HG03025 (cell line): ENCODE data around the gene PRKD2.

Experiments
- ATAC-seq: cut with Tn5 transposase; IDR thresholded peaks from one replicate; pipeline ENCODE4 v1.9.1; 2021; ENCODE audit warnings: mild to moderate bottlenecking, moderate library complexity; ENCODE audit not compliant: unreplicated experiment, low FRiP score

Gene PRKD2

DNA sequence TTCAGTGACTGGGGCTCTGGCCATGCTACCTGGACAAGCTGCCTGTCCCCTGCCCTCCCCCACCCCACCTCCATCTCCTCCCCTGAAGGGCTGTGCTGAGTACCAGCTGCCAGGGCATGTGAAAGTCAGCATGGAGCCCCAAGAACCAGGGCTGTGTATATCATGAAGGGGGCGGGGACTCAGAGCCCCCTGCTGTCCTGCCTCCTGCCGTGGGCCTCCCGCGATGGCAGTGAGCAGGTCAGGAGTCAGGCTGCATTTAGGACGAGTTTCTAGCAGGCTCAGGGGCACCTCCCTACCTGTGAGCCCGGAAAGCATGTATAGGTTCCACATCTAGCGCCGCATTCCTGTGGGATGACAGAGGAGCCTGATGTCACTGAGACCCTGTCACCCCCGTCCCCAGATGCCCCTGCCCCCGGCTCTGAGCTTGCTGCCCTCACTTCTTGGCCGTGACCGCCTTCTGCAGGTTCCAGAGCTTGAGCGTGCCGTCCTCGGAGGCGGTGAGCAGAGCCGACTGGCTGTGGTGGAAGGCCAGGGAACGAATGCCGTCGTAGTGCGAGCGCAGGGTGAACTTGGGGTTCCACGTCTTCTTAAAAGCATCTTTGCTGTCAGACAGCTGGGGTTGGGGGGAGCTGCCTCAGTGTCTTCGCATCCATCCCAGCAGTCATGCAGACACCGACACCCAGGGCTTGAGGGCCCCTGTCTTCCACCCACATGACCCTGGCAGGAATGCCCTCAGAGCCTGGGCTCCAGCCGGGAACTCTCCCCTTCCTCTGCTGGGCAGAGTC lies 8.3 kb upstream of the PRKD2 start:
- ATAC-seq, result no peak

DNA sequence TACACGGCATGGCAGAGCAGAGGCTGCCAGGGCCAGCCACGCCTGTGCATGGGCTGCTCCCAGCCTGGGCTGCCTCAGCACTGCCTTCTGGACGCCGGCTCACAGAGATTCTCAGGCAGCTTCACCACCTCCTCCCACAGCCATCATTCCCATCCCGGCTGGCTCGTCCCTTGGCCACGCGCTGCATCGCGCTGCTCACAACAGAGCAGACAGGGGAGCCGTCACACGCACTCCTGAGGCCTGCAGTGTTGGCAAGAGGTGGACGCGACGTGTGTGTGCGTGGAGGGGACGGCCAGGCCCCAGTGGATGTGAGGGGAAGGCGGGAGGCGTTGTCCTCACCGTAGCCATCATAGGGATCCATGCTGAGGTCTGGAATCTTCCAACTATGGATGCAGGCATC lies 7.6 kb upstream of the PRKD2 start:
- no peak for ATAC-seq

DNA sequence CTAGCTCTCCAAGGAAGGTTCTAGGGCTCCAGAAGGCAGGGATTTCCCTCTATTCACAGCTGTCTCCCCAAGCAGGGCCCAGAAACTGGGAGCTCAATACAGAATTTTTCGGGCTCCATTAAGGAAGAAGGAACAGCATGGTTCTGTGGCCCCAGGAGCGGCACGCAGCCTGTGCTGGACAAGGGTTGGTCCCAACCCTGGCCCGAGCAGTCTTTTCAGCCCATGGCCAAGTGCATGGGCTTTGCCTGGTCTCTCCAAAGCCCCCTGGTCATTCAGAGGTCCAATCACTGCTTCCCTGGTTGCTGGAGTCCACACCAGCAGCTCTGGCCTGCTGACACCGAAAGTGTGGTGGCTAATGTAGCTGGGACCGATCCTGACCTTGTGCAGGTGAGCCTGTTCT lies 6.6 kb upstream of the PRKD2 start:
- ATAC-seq, result no peak

DNA sequence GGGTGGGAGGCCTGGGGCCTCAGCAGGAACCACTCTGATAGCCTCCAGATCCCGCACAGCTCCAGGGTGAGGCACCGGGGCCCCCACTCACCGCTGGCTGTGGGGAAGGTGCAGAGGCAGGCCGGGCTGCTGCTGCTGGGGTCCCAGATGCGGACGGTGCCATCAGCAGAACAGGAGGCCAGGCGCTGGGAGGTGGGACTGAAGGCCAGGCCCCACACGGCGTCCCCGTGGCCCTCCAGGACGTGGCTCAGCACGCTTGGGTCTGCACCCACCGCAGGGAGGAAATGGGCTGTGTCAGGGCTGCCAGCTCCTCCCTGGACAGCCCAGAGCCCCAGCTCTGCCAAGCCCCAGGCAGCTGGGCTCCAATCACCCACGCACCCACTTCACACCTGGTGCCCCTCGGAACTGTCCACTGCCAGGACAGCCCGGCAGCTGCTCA lies 6.1 kb upstream of the PRKD2 start:
- ATAC-seq, result no peak

DNA sequence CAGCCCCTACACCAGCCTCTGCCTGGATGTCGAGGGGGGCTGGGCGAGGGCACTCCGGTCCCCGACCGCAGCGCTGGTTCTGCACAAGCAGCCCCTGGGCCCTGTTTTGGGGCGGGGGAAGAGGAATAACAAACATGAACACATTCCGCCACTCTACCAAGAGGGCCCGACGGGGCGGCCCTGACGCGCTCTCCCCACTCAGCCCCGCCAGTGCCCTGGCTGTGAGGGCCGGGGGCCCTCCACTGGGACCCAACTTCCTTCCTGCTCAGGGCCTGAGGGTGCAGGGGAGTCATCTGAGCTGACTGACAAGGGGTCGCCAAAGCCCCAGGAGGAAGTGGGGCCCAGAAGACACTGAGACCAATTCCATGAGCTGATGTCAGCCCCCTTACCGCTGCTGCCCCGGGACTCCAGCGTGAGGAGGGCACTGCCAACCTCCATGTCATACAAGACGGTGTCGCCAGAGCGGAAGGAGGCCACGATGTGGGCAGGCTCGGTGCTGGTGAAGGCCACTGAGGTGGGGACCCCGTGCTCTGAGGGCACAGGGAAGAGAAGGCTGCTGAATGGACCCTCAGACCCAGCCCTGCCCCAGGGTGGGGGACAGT lies 5.6 kb upstream of the PRKD2 start:
- no peak for ATAC-seq

DNA sequence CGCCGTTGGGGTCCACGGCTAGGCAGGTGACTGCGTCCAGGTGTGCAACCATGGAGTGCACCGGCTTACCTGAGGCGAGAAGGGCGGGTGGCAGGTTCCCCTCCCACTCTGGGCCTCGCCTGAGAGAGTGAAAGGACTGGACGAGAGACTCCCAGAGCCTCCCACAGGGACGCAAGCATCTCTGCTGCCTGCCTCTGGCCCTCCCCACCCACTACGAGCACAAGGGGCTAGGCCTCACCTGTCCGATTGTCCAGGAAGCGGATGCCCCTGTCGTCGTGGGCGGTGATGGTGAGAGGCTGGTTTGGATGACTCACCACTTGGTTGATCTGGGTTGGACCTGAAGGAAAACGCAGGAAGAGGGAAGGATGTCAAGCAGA lies 5.1 kb upstream of the PRKD2 start:
- no peak for ATAC-seq

DNA sequence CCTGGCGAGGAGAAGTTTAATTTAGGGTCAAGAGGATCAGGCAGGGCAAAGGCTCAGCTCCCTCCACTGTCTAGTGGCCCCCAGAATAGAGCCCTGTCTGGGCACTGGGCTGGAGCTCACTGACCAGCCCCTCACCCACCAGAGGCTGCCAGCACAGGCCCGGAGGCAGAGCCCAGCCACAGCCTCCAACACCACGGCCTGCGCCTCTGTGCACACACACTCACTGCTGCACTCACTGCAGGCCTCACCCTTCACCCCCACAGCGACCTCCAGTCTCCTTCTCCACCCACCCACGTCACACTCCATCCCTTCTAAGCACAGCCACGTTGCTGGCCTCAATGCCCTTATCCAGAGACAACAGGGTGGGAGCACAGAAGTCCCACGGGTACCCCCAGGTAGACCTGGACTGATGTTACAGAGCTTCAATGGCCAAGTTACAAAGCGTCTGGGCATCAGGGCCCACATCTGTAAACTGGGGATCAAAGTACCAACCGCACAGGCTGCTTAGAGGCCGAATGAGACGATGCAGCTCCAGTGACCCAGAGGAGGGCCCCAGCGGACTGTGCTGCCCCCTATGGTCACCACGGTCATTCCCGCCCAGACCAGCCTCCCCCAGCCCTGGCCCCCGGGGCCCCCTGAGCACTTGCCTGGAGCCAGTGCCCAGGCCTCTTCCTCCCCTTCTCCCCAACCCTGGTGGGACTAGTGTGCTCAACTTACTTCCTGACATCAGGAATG lies 4.5 kb upstream of the PRKD2 start:
- ATAC-seq, result no peak

DNA sequence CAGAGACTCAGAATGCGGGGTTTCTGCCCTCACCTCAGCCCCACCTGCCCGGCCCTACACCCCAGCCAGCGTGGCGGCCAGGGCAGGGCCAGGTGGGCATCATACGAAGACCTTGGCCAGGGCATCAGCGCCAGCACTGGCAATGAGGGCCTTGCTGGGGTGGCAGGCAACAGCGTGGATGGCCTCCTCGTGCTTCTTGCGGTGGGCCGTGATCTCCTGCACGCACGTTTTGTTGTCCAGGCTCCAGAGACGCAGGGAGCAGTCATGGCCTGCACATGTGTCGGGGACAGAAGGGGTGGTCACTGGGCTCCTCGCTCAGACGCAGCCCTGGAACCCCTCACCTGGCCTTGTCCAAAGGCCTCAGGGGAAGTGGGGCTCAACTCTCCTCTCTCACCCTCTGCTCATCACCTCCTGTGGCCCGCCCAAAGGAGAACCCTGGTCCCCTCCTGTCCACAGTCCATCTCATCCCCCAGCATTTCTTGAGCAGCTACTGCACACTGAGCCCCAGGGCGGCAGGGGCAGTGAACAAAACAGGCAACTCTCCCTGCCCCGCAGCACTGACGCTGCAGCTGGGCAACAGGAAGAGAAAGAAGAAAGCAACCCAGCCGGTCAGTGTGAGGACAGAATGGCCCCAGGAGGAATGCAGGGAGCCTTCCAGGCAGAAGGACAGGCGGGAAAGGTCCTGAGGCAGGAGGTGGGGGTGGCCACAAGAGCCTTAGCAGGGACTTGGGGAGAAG lies 3.8 kb upstream of the PRKD2 start:
- ATAC-seq, result no peak

DNA sequence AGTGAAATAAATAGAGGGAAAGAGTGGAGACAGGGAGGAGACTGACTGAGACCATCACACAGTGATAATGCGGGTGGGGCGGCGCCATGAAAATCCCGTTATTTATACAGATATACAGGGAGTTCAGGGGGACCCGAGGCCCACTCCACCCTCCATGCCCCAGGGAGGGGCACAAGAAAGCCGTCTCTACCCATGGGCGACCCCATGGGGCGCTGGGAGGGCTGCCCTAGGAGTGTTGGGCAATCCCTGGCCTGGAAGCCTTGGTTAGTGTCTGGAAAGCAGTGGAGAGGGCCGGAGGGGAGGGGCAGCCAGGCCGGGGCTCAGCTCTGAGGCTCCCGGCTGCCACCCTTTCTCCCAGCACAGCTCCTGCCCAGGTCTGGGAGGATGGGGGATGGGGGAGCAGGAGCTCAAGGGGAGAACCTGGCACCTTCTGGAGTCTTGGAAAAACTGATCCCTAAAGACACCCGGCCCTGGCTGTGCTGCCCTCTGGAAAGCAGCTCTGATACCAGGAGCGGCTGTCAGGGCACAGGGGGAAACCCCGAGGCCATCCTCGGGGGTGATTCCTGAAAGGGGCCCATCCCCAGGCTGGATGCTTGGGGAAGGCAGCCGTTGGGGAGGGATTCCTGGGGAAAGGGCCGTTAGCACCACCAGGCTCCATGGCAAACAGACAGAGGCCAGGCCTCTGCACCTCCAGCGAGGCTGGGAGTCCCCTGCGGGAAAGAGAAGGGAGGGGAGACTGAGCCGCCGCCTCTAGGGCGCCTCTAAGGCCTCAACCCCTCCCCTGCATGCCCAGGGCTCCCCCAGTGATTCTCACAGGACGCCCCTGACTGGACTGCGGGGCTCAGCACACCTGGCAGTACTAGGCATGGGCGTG lies 3.0 kb upstream of the PRKD2 start:
- no peak for ATAC-seq

DNA sequence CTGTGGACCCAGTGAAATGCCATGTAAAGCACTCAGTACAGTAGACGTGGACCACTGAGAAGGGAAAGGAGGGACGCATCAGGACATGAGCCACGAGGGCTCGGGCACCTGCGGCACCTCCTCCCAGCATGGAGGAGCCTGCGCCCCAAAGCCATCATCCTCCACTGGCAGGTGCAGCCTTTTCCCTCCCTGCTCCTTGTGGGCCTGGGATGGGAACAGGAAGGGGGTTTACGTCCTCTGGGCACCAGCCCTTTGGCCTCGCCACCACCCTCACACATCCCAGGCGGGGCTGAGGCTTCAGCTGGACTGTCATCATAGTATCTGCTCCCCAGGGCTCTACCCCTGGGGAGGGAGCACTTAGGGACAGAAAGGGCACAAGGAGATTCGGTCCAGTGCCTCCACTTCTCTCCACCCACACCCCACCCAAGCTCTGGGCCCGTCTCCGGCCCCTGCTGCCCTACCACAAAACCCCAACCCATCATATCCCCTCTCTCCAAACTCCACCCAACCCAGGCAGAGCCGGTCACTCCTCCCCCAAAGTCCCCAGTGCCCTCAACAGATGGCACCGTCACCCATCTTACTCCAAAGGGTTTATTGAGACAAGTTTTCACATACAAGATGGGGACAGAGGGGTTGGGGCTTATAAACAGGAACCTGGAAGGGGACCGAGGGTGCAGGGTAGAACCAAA lies 2.2 kb upstream of the PRKD2 start:
- ATAC-seq, result no peak

DNA sequence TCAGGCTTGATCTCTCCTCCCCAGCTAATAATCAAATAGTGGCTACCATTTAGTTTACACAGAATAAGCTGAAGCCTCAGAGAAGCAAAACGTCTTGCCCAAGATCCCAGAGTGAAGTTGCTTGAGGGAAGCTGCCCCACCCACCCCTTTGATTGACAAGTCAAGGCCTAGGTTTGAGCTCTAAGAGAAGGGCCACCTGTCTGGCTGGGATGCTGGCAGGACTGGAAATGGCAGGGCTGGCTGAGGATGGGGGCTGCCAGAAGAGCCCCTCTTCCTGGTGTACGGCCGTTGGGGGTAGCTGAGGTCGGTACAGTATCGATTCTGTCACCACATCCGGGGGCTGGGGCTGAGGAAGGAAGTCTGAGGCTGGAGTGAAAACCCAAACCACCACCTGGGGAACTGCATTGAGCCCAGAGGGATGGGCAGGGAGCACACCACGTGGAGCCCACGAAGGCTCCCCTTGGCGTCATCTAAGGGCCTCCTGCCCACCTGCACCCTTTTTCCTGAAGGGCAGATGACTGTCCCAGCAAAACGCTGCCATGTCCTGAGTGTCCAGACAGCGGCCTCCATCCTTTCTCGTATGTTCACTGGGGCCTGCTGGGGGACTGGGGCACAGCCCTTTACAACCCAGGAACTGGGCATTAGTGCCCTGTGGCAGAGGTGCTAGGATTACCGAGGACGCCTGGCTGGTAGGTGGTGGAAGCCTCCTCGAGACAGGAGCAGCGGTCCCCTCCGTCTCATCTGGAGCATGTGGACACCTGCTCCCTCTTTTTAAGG lies 1.4 kb upstream of the PRKD2 start:
- no peak for ATAC-seq

DNA sequence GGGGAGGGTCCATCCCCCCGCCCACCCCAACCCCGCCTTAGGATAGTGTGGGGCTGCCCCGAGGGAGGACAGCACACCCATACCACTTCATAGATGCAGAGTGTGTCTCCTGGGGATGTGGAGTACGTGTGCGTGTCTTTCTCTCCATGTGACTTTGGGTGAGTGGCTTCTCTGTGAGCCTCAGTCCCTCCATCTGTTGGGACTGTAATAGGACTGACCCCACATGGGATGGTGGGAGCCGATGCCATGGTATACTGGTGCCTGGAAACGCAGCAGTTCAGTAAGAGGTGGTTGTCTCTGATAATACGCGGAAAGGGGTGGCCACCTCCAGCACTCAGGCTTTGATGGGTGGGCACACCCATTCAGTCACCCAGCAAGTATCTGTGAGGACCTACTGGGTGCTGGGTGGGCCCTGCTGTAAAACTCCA lies 816 bp upstream of the PRKD2 start:
- no peak for ATAC-seq

DNA sequence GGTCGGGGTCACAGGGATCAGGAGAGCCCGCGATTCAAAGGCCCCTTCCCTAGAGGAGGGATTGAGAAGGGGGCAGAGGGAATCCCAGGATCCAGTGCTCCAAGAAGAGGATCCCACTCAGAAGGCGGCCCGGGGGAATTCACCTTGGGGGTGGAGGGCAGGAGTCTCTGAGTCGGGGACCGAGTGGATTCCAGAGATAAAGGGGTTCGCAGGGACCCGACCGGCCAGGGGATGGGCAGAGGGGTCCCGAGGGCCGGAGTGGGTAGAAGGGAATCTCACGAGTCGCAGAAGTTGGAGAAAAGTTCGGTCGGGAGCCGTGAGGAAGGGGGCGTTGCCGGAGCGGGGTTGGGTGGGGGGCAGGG lies 261 bp downstream of the PRKD2 start:
- ATAC-seq, result no peak

DNA sequence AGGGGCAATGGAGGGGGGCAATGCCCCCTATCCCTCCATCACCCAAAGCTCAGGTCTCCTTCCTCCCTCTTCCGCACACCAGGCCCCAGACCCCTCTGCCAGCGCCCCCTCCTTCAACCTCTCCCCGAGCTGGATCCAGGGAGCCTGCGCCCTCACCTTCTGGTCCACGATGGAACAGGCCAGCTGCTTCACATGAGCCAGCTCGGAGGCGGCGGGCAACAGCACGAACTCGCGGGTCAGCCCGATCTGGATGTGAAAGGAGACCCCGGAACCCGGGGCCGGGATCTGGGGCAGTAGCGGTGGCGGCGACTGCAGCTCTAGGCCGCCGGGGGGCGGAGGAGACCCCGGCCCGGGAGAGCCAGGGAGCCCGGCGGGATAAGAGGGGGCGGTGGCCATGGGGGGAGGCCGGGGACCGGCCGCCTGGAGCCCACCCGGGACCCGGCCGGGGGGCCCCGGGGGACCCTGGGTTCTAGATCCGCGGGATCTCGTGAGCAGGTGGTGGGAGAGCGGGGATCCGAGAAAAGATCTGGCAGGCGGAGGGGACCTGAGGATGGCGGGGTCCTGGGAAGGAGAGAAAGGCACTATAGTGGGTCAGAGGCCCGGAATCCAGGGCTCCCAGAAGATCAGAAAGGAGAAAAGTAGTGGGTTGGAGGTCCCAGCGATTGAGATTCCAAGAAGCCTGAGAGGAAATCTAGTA lies 791 bp downstream of the PRKD2 start:
- no peak for ATAC-seq

DNA sequence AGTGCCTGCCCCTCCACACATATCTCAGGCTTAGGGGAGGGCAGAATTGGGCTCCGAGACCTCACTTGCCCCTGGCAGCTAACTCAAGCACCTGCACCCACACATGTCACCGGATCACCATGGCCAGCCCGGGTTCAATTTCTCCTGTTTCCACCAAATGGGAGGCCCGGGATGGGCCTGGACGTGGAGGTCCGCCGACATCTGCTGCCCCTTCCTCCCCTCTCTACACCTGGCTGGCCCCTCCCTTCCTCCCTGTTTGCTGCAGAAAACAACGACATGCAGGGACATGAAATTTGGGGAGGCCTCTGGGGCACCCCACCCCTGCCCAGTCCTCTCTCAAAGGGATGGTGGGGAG lies 1.3 kb downstream of the PRKD2 start:
- ATAC-seq, result no peak

DNA sequence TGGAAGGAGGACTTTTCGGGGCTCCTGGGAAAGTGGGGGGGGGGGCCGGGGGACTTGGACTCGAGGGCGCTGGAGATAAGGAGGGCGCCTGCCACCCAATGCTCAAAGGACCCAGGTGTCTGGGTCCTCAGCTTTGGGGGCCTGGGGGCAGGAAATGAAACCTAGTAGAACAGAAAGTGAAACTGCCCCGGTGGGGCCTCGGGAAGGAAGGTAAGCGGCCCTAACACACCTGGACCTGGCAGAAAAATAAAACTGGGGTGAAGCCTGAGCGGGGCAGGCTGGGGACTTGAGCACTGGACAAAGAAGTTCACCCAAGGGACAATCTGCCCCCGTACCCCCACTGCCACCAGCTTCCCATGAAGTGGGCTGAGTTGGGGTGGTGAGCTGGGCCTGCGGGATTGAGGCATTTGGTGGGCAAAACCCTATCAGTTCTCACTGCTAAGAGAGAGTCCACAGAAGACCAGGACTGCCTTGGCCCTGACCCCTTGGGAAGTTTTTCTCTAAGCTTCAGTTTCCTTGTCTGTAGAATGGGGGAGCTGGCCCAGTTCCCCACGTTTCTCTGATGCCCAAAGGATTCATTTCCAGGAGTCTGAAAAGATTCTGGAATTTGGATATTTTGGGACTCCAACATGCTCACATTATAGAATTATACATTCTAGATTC lies 2.3 kb downstream of the PRKD2 start:
- ATAC-seq, result no peak

DNA sequence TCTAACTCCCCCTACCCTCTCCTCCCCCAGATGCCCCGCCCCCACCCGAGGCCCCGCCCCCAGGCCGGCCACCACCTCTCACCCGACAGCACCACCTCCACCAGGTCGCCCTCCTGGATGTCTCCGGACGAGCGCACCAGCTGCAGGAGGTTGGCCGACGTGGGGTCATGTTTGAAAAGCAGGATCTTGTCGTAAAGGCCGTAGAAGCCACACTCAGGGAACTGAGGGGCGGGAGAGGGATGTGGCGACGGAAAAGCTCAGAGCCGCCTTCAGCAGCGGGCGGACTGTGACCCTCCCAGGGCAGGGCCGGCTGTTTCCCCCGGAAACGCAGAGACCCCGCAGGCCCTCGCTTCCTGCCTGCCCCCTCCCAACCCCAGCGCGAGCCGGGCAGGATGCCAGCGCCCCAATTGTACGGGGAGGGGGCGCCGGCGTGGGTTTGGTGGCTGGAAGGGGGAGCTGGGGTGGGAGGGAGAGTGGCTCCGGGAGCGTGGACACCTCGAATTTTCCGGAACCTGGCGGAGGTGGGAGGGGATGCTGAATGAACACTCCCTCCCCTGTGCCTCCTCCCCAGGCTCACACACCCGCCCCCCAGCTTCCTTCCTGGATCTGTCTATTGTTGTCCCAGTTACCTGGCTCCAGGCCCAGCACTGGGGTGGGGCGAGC lies 3.0 kb downstream of the PRKD2 start:
- no peak for ATAC-seq
